Stimulated activated CD4-positive, alpha-beta T cell treated with anti-CD3 and anti-CD28 coated beads, TNF-alpha, amount 100 ng/mL, for 1 hour (primary cell): Measurements from ENCODE around the gene KDM4D.
"Not testable (repeated sequence)": the region's sequence is repeated elsewhere in the genome, so short reads cannot be mapped to it uniquely, and the experiment has no call there.

Source experiments
- DNase-seq, 3 donors: peaks; one replicate each; pipeline ENCODE4 v3.0.0-alpha.2; 2020; ENCODE audit warnings: low read depth in 3 of 3, low spot score in 1 of 3

The KDM4D gene

GRCh38 chr11:95025594-95025993 lies 52.1 kb downstream of the KDM4D start:
- not testable (repeated sequence) for DNase-seq

- DNase-seq: no peak
These were observed 54.8 kb downstream of the KDM4D start for GRCh38 chr11:95028357-95028756.

GRCh38 chr11:95033051-95033450 lies 59.5 kb downstream of the KDM4D start:
- DNase-seq: no peak

- no peak for DNase-seq
These were observed 61.8 kb downstream of the KDM4D start for GRCh38 chr11:95035316-95035715.

- DNase-seq: not testable (repeated sequence)
These were observed 64.0 kb downstream of the KDM4D start for GRCh38 chr11:95037356-95038035.

- DNase-seq: no peak
These were observed 68.7 kb downstream of the KDM4D start for GRCh38 chr11:95042239-95042638.

- DNase-seq: no peak
These were observed 69.4 kb downstream of the KDM4D start for GRCh38 chr11:95042906-95043305.

GRCh38 chr11:95044010-95044409 lies 70.5 kb downstream of the KDM4D start:
- DNase-seq: no peak

GRCh38 chr11:95045812-95046211 lies 72.3 kb downstream of the KDM4D start:
- no peak for DNase-seq
